ENCODE results near the gene GJC1. TPM values are rescaled to one million over a fixed set of nuclear protein-coding genes. Genes with fewer than 3 reads are reported as not detected.
A peak's percentile ranks its signal among the peaks of the same experiment; 100 is the strongest.

GJC1 gene
- total RNA-seq, 4 donors from 2014 or later: 1.2 to 5.9 (median 1.6) TPM

DNA sequence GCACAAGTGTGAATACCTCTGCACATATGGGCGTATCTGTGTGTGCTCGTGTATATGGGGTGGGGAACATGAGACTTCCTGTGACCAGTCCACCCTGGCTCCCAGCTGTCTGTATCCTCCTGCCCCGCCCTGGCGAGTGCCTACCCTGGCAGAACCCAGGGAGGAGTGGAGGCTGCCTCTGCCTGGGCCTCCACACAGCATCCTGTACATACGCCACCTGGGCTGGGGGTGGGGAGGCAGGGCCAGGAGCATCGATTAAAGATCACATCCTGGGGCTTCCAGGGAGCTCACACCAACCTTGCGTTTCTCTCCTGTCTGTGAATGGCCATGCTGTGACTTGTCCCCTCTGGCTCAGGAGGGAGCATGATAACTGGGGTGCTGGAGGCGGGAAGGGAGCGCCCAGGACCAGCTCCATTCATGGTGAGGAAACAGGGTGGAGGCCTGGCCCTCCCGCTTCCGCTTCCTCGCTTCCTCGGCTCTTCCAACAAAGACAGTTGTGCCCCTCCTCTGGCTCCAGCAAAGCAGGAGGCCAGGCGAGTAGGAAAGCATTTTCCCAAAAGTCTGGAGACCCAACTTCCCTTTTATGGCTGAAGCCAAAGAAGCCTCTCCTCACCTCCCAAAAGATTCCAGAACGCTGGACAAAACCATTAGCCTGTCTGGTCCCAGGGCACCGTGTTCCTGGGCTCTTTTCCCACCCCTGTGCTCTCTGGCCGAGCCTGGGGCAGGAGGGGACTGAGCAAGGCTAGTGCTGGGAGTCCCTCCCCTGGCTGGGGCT, 48.3 kb downstream of the GJC1 start:
- TF ChIP-seq POLR2A (IDR thresholded peaks at IDR 0.05) (no peak), CTCF (IDR thresholded peaks at IDR 0.05) (no peak)
- intact Hi-C loops (cut with DNase I): no loop called here
- no peak for DNase-seq

GRCh38 chr17:44780845-44781480, 49.1 kb downstream of the GJC1 start:
- Histone ChIP-seq H3K9me3 (no peaks in the 10 kb centered on the region), H3K4me1 (peaks cover 11 to 44% (median 14%) of the 10 kb centered on the region in 3 donors), H3K36me3 (no peaks in the 10 kb centered on the region), H3K27me3 (peaks cover 0 to 32% (median 0%) of the 10 kb centered on the region in 4 donors), H3K4me3 (no peak overlapping the region), H3K27ac (peak overlapping the region in 1 of 4 donors; percentile 54)
- no peak for DNase-seq
- TF ChIP-seq CTCF (IDR thresholded peaks at IDR 0.05) (no peak), POLR2A (IDR thresholded peaks at IDR 0.05) (no peak)
- intact Hi-C loops (cut with DNase I): no loop called here
- 73 to 87% methylated on average over 7 to 9 of the region's 14 CpGs for WGBS, 2 donors

More for the DNA sequence above, 48.3 kb downstream of the GJC1 start:
- Histone ChIP-seq H3K36me3 (no peaks in the 10 kb centered on the region), H3K4me1 (peaks cover 5 to 36% (median 7%) of the 10 kb centered on the region in 3 donors), H3K9me3 (no peaks in the 10 kb centered on the region), H3K27me3 (peaks cover 0 to 30% (median 0%) of the 10 kb centered on the region in 4 donors), H3K4me3 (no peak overlapping the region), H3K27ac (peak overlapping the region; percentile 5 to 54 (median 34))
- WGBS, 2 donors: 40 to 60% methylated on average over 5 to 9 of the region's 17 CpGs

DNA sequence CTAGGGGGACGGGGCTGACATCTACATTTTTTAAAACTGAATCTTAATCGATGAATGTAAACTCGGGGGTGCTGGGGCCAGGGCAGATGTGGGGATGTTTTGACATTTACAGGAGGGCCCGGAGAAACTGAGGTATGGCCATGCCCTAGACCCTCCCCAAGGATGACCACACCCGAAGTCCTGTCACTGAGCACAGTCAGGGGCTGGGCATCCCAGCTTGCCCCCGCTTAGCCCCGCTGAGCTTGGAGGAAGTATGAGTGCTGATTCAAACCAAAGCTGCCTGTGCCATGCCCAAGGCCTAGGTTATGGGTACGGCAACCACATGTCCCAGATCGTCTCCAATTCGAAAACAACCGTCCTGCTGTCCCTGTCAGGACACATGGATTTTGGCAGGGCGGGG, 49.9 kb downstream of the GJC1 start:
- 81 to 82% methylated on average over 4 to 6 of the region's 12 CpGs for WGBS, 2 donors
- no peak for TF ChIP-seq CTCF (IDR thresholded peaks at IDR 0.05)
- no peak for TF ChIP-seq POLR2A (IDR thresholded peaks at IDR 0.05)

GRCh38 chr17:44779211-44780025, 50.7 kb downstream of the GJC1 start:
- 9 to 19% methylated on average over 8 to 12 of the region's 36 CpGs for WGBS, 2 donors
- Histone ChIP-seq H3K9me3 (no peaks in the 10 kb centered on the region), H3K4me3 (peak overlapping the region in 3 of 4 donors; percentile 32 to 63 (median 35)), H3K4me1 (peaks cover 19 to 58% (median 24%) of the 10 kb centered on the region in 3 donors), H3K27me3 (peaks cover 0 to 34% (median 0%) of the 10 kb centered on the region in 4 donors), H3K27ac (peak overlapping the region in 3 of 4 donors; percentile 12 to 54 (median 51)), H3K36me3 (no peaks in the 10 kb centered on the region)
- intact Hi-C loops (cut with DNase I): loop anchor here (5.0 kb wide), 2 partner anchors 88 to 353 kb away; partner anchors contain the start of gene PLCD3
- no peak for DNase-seq
- TF ChIP-seq CTCF (IDR thresholded peaks at IDR 0.05) (peak; percentile 75 to 90 (median 83)), POLR2A (IDR thresholded peaks at IDR 0.05) (no peak)

More for the DNA sequence above, 49.9 kb downstream of the GJC1 start:
- no peaks in the 10 kb centered on the region for H3K36me3 ChIP-seq
- H3K9me3 ChIP-seq: no peaks in the 10 kb centered on the region
- H3K27ac ChIP-seq: no peak overlapping the region
- H3K27me3 ChIP-seq: peaks cover 0 to 32% (median 0%) of the 10 kb centered on the region in 4 donors
- no peak overlapping the region for H3K4me3 ChIP-seq
- DNase-seq: no peak
- peaks cover 16 to 51% (median 17%) of the 10 kb centered on the region in 3 donors for H3K4me1 ChIP-seq
- intact Hi-C loops (cut with DNase I): no loop called here

Measured in esophagus squamous epithelium (tissue), 5 donors.